Caco-2 (cell line): Measurements from ENCODE around the gene SHOC1. TPM values are rescaled to one million over a fixed set of nuclear protein-coding genes. Genes with fewer than 3 reads are reported as not detected.
A peak's percentile ranks its signal among the peaks of the same experiment; 100 is the strongest.

Experiments
- BruUV-seq: library from RNA; stranded (reverse); fragments of 400-500 nt; replicated peaks from 2 replicates; lab custom pipeline; 2021; lab: Mats Ljungman, UMichigan
- CTCF ChIA-PET: fragments of 300-600 bp; sonication (Branson Sonifier 250); formaldehyde crosslinking; loops from one replicate; lab custom pipeline; 2022; ENCODE audit warnings: antibody characterized with exemption; lab: Charles Lee
- POLR2A ChIA-PET: fragments of 300-600 bp; sonication (Branson Sonifier 250); formaldehyde crosslinking; loops from one replicate; lab custom pipeline; 2022; ENCODE audit warnings: antibody characterized with exemption; lab: Charles Lee
- DNase-seq, 2 experiments: peaks; one replicate each; pipeline versions ENCODE4 v3.0.0 to v3.0.0-alpha.2; 2020 to 2022
- H3K27me3 ChIP-seq: replicated peaks from 2 replicates; pipeline ENCODE4 v1.6.0; 2011; ENCODE audit warnings: low read length; ENCODE audit not compliant: control insufficient read depth, insufficient read depth
- H3K36me3 ChIP-seq: 2 replicates; pipeline ENCODE4 v1.5.1; 2011; ENCODE audit warnings: low read length; ENCODE audit not compliant: control insufficient read depth, insufficient read depth
- H3K4me1 ChIP-seq: fragments of 250-450 bp; sonication (Bioruptor Pico); 2 replicates; pipeline ENCODE4 v1.5.1; 2020; ENCODE audit warnings: mild to moderate bottlenecking
- H3K4me3 ChIP-seq: 2 replicates; pipeline ENCODE4 v1.5.1; 2011; ENCODE audit warnings: low read depth, mild to moderate bottlenecking, control low read depth, low read length
- H3K9me3 ChIP-seq: fragments of 250-450 bp; sonication (Bioruptor Pico); 2 replicates; pipeline ENCODE4 v1.5.1; 2020; ENCODE audit warnings: mild to moderate bottlenecking, moderate library complexity
- H3K27ac Mint-ChIP-seq: one replicate; pipeline ENCODE4 v1.8.0; 2022; ENCODE audit warnings: mixed read lengths; ENCODE audit not compliant: unreplicated experiment
- H3K27me3 Mint-ChIP-seq: one replicate; pipeline ENCODE4 v1.8.0; 2022; ENCODE audit warnings: mixed read lengths; ENCODE audit not compliant: insufficient read depth, unreplicated experiment
- H3K36me3 Mint-ChIP-seq: one replicate; pipeline ENCODE4 v1.8.0; 2022; ENCODE audit warnings: mild to moderate bottlenecking, mixed read lengths; ENCODE audit not compliant: insufficient read depth, unreplicated experiment
- H3K4me1 Mint-ChIP-seq: one replicate; pipeline ENCODE4 v1.8.0; 2022; ENCODE audit warnings: low read depth, mixed read lengths; ENCODE audit not compliant: unreplicated experiment
- H3K4me3 Mint-ChIP-seq: one replicate; pipeline ENCODE4 v1.8.0; 2022; ENCODE audit warnings: mild to moderate bottlenecking, moderate library complexity, mixed read lengths; ENCODE audit not compliant: unreplicated experiment
- H3K9me3 Mint-ChIP-seq: one replicate; pipeline ENCODE4 v1.8.0; 2022; ENCODE audit warnings: mixed read lengths; ENCODE audit not compliant: unreplicated experiment
- CTCF ChIP-seq, 2 experiments: fragments of 200-600 bp in 1 of 2; IDR thresholded peaks; 1 replicate in 1 of 2; 2 replicates in 1 of 2; pipeline versions ENCODE4 v1.5.1 to v1.8.0; 2011 to 2022; ENCODE audit warnings: antibody characterized with exemption in 1 of 2, control low read depth in 1 of 2, inconsistent platforms in 1 of 2, low read depth in 1 of 2, low read length in 1 of 2, mild to moderate bottlenecking in 1 of 2, moderate library complexity in 1 of 2; ENCODE audit not compliant: insufficient read depth in 1 of 2, severe bottlenecking in 1 of 2, unreplicated experiment in 1 of 2
- intact Hi-C: fragments of 100-400 bp; cut with micrococcal nuclease; formaldehyde crosslinking; loops from one replicate; pipeline ENCODE4 v1.10.0; 2022; ENCODE audit not compliant: unreplicated experiment
- total RNA-seq: library from RNA; stranded (reverse); gene quantifications from 2 replicates; pipeline ENCODE4 v1.2.3, GENCODE V29; 2022

Gene SHOC1
- total RNA-seq, 1 experiment from 2014 or later, result not detected

- Histone ChIP-seq H3K4me3 (no peak overlapping the region), H3K27me3 (no peaks in the 10 kb centered on the region), H3K4me1 (no peaks in the 10 kb centered on the region), H3K9me3 (no peaks in the 10 kb centered on the region), H3K36me3 (no peaks in the 10 kb centered on the region)
- POLR2A ChIA-PET, result no interaction called here
- Mint-ChIP-seq H3K4me1 (no peaks in the 10 kb centered on the region), H3K27me3 (no peaks in the 10 kb centered on the region), H3K27ac (no peak overlapping the region), H3K9me3 (no peaks in the 10 kb centered on the region), H3K4me3 (no peak overlapping the region), H3K36me3 (no peaks in the 10 kb centered on the region)
- TF ChIP-seq CTCF (IDR thresholded peaks at IDR 0.05; ENCODE audit: insufficient read depth in 1 of 2, low read depth in 1 of 2, low read length in 1 of 2, severe bottlenecking in 1 of 2, unreplicated experiment in 1 of 2), result peak; percentile 48 to 77
- no TSS peak for BruUV-seq
- peak; percentile 54 to 70 for DNase-seq
- intact Hi-C loops, result loop anchor here (1.0 to 5.0 kb wide), 4 partner anchors 137 to 314 kb away; partner anchors contain the start of gene UGCG
- CTCF ChIA-PET, result interaction anchor here (2.6 kb wide), 1 partner anchor 315 kb away, joined by 12 read pairs; no protein-coding TSS in a partner anchor
Measured at GRCh38 chr9:111759762-111760639, 34.7 kb downstream of the SHOC1 start.

GRCh38 chr9:111754800-111755199, 39.9 kb downstream of the SHOC1 start:
- Mint-ChIP-seq H3K9me3 (peaks cover 31% of the 10 kb centered on the region), H3K27me3 (no peaks in the 10 kb centered on the region), H3K4me1 (no peaks in the 10 kb centered on the region), H3K36me3 (peaks cover 5% of the 10 kb centered on the region), H3K4me3 (no peak overlapping the region), H3K27ac (no peak overlapping the region)
- intact Hi-C loops, result no loop called here
- no peak for DNase-seq
- Histone ChIP-seq H3K4me1 (no peaks in the 10 kb centered on the region), H3K9me3 (peaks cover 26% of the 10 kb centered on the region), H3K36me3 (no peaks in the 10 kb centered on the region), H3K4me3 (no peak overlapping the region), H3K27me3 (no peaks in the 10 kb centered on the region)
- CTCF ChIA-PET, result no interaction called here
- BruUV-seq, result no TSS peak
- POLR2A ChIA-PET, result no interaction called here
- no peak for TF ChIP-seq CTCF (IDR thresholded peaks at IDR 0.05; ENCODE audit: insufficient read depth in 1 of 2, low read depth in 1 of 2, low read length in 1 of 2, severe bottlenecking in 1 of 2, unreplicated experiment in 1 of 2)

GRCh38 chr9:111752455-111752854, 42.3 kb downstream of the SHOC1 start:
- no peak for TF ChIP-seq CTCF (IDR thresholded peaks at IDR 0.05; ENCODE audit: insufficient read depth in 1 of 2, low read depth in 1 of 2, low read length in 1 of 2, severe bottlenecking in 1 of 2, unreplicated experiment in 1 of 2)
- CTCF ChIA-PET, result no interaction called here
- no peak overlapping the region for H3K4me3 Mint-ChIP-seq
- intact Hi-C loops, result no loop called here
- H3K27me3 Mint-ChIP-seq, result no peaks in the 10 kb centered on the region
- no peak overlapping the region for H3K27ac Mint-ChIP-seq
- Histone ChIP-seq H3K27me3 (no peaks in the 10 kb centered on the region), H3K36me3 (no peaks in the 10 kb centered on the region), H3K4me1 (no peaks in the 10 kb centered on the region), H3K9me3 (peaks cover 26% of the 10 kb centered on the region), H3K4me3 (no peak overlapping the region)
- no TSS peak for BruUV-seq
- peaks cover 5% of the 10 kb centered on the region for H3K36me3 Mint-ChIP-seq
- DNase-seq, result no peak
- no peaks in the 10 kb centered on the region for H3K4me1 Mint-ChIP-seq
- POLR2A ChIA-PET, result no interaction called here
- peaks cover 37% of the 10 kb centered on the region for H3K9me3 Mint-ChIP-seq

Other genes starting within 250 kb of the SHOC1 start
- gene PTGR1, start 195.3 kb downstream of the SHOC1 start, total RNA-seq, result 46.9 and 55.3 TPM in 2 replicates
- gene DNAJC25, start 163.6 kb downstream of the SHOC1 start, total RNA-seq, result 10.2 and 10.4 TPM in 2 replicates
- 52.2 and 54.0 TPM in 2 replicates for gene GNG10, start 133.3 kb downstream of the SHOC1 start, total RNA-seq
- gene UGCG, start 101.9 kb upstream of the SHOC1 start, total RNA-seq, result 25.0 and 26.7 TPM in 2 replicates